Thyroid gland (tissue), 4 donors: Measurements from ENCODE around the gene TEX2.

Source experiments
- POLR2A ChIP-seq, 2 donors: fragments of 450-650 bp; IDR thresholded peaks; one replicate each; pipeline ENCODE4 v1.6.1; 2017; ENCODE audit warnings: antibody characterized with exemption in 2 of 2, mild to moderate bottlenecking in 2 of 2, moderate library complexity in 1 of 2
- TF ChIP-seq, protein P1 (sequence below), 6 experiments: fragments of 200-600 bp in 3 of 6; fragments of 450-650 bp in 3 of 6; sonication (generic) in 3 of 6; IDR thresholded peaks; one replicate each; pipeline ENCODE4 v1.5.1; 2016 to 2019; ENCODE audit warnings: antibody characterized with exemption in 6 of 6, mild to moderate bottlenecking in 2 of 6, inconsistent platforms in 1 of 6, moderate library complexity in 1 of 6

DNA sequence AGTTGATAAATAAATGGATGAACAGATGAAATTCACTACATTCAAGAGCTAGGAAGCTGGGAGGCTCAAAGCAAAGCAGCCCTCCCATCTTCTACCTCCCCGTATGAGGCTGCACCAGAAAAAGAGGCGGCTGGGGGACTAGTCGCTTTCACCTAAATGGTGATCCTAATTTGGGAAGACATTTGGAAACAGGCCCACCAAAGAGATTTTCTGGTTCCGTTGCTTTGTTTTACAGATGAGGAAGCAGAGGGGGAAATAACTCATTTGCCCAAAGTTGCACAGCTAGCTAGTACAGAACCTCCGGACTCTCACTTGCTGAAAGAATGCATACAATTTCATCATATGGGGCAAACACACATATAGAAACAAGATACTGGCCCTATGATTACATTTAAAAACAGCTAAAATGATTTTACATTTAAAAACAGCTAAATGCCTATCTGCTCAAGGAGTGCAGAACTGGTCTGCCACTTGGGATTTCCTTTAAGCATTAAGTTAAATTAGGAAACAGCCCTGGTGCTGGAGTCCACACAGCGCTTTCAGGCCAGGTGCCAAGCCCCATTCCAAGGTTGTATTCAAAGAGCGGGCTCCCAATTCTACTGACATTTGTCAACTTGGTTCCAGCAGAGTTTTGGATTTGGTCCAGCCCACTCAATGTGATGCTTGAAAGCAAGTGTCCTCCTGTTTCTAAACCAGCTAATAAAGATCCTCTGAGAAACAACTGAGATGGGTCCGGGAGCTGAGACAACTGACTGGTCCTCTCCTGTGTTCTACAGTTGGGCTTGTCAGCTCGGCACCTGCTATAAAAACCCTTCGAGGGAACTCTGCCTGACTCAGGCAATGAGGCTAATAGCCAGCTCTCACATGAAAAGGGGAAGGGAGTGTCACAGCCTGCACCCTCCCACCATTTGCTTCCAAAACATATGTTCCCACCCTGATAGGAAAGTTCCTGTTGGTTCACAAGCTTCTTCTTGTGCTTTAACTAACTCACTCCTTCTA lies 144.8 kb downstream of the TEX2 start:
- TF ChIP-seq, protein P1, sequence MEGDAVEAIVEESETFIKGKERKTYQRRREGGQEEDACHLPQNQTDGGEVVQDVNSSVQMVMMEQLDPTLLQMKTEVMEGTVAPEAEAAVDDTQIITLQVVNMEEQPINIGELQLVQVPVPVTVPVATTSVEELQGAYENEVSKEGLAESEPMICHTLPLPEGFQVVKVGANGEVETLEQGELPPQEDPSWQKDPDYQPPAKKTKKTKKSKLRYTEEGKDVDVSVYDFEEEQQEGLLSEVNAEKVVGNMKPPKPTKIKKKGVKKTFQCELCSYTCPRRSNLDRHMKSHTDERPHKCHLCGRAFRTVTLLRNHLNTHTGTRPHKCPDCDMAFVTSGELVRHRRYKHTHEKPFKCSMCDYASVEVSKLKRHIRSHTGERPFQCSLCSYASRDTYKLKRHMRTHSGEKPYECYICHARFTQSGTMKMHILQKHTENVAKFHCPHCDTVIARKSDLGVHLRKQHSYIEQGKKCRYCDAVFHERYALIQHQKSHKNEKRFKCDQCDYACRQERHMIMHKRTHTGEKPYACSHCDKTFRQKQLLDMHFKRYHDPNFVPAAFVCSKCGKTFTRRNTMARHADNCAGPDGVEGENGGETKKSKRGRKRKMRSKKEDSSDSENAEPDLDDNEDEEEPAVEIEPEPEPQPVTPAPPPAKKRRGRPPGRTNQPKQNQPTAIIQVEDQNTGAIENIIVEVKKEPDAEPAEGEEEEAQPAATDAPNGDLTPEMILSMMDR (IDR thresholded peaks at IDR 0.05), result no peak
- TF ChIP-seq POLR2A (IDR thresholded peaks at IDR 0.05), result no peak
